Ascending aorta (tissue), 2 donors: Measurements from ENCODE around the gene KIN. TPM values are rescaled to one million over a fixed set of nuclear protein-coding genes. Genes with fewer than 3 reads are reported as not detected.
A peak's percentile ranks its signal among the peaks of the same experiment; 100 is the strongest.
"Not testable (repeated sequence)": the region's sequence is repeated elsewhere in the genome, so short reads cannot be mapped to it uniquely, and the experiment has no call there.

Experiments
- DNase-seq, 2 donors: peaks; one replicate each; pipeline ENCODE4 v3.0.0-alpha.2; 2019; ENCODE audit warnings: low spot score in 2 of 2
- H3K27ac ChIP-seq, 2 donors: fragments of 200-600 bp; sonication (generic); one replicate each; pipeline ENCODE4 v1.5.1; 2016 to 2017; ENCODE audit warnings: mild to moderate bottlenecking in 1 of 2
- H3K27me3 ChIP-seq: fragments of 200-600 bp; sonication (generic); one replicate; pipeline ENCODE4 v1.5.1; 2017
- H3K36me3 ChIP-seq, 2 donors: fragments of 200-600 bp; sonication (generic); one replicate each; pipeline ENCODE4 v1.5.1; 2016
- H3K4me1 ChIP-seq, 2 donors: fragments of 200-600 bp; sonication (generic); one replicate each; pipeline ENCODE4 v1.5.1; 2016 to 2017; ENCODE audit warnings: mild to moderate bottlenecking in 1 of 2
- H3K4me3 ChIP-seq, 2 donors: fragments of 200-600 bp; sonication (generic); one replicate each; pipeline ENCODE4 v1.5.1; 2016 to 2017; ENCODE audit warnings: mild to moderate bottlenecking in 1 of 2
- H3K9me3 ChIP-seq, 2 donors: fragments of 200-600 bp; sonication (generic); one replicate each; pipeline ENCODE4 v1.5.1; 2016
- CTCF ChIP-seq, 3 experiments: fragments of 200-600 bp in 2 of 3; fragments of 450-650 bp in 1 of 3; sonication (generic) in 2 of 3; IDR thresholded peaks; one replicate each; pipeline ENCODE4 v1.5.1; 2016 to 2019; ENCODE audit warnings: antibody characterized with exemption in 3 of 3, mild to moderate bottlenecking in 1 of 3, moderate library complexity in 1 of 3
- intact Hi-C: fragments of 100-400 bp; cut with DNase I; formaldehyde crosslinking; loops from one replicate; pipeline ENCODE4 v1.15.1; 2023
- total RNA-seq: library from RNA; depleted of rRNA; stranded (reverse); fragments of >200 nt; gene quantifications from one replicate; pipeline ENCODE4 v1.1.0, GENCODE V29; 2016

KIN gene
- total RNA-seq, 1 donor from 2014 or later = 8.1 TPM

- no peak for TF ChIP-seq CTCF (IDR thresholded peaks at IDR 0.05)
- peaks cover 0 to 2% of the 10 kb centered on the region in 2 donors for H3K36me3 ChIP-seq
- no peaks in the 10 kb centered on the region for H3K27me3 ChIP-seq
- H3K27ac ChIP-seq = peak overlapping the region; percentile 32 to 61
- intact Hi-C loops = loop anchor here (1.0 kb wide), 1 partner anchor 30 kb away; the partner anchor contains the start of gene ATP5F1C
- no peak for DNase-seq
- H3K4me3 ChIP-seq = peak overlapping the region; percentile 88
- peaks cover 0 to 13% of the 10 kb centered on the region in 2 donors for H3K4me1 ChIP-seq
- no peaks in the 10 kb centered on the region for H3K9me3 ChIP-seq
Measured at GRCh38 chr10:7817984-7818294, 30.1 kb upstream of the KIN start.

DNA sequence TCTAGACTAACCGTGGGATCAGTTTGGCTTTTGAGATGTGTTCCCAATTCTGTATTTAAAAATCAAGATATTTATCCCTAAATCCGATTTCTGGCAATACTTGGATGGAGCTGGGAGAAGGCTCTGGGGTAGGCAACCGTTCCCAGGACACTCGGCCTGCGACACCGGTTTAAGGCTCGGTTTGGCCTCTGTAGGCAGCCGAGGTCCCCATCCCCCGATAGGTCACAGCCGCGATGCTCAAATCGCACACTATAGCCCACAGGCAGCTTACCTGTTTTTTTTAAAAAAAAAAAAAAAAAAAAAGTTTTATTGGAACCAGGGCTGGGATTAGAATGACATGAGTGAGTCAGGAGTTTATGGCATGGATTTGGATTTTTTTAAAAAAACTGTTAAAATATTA, 29.8 kb upstream of the KIN start:
- Histone ChIP-seq H3K9me3 (no peaks in the 10 kb centered on the region), H3K36me3 (peaks cover 0 to 2% of the 10 kb centered on the region in 2 donors), H3K4me1 (peaks cover 0 to 13% of the 10 kb centered on the region in 2 donors), H3K27ac (no peak overlapping the region), H3K4me3 (peak overlapping the region; percentile 88), H3K27me3 (no peaks in the 10 kb centered on the region)
- no peak for TF ChIP-seq CTCF (IDR thresholded peaks at IDR 0.05)
- intact Hi-C loops = no loop called here
- no peak for DNase-seq

DNA sequence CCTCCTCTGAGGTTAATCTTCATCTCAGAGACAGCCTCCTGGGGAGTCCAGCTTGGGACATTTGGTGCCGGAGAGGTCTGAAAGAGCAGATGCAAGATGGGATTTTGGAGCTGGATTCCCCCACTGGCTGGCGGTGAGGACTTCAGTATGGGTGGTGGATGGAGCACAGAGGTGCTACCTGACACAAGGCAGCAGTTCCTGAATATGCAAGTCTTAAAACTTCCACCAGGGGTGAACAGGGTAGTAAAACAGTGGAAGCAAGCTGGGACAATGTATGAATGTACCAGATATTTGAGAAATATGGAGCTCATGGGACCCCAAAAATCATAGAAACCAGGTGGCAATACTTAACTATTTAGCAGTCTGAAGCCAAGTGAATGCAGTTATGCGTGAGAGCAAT, 25.7 kb upstream of the KIN start:
- H3K36me3 ChIP-seq = no peaks in the 10 kb centered on the region
- H3K4me3 ChIP-seq = no peak overlapping the region
- intact Hi-C loops = no loop called here
- no peaks in the 10 kb centered on the region for H3K9me3 ChIP-seq
- no peak overlapping the region for H3K27ac ChIP-seq
- no peaks in the 10 kb centered on the region for H3K27me3 ChIP-seq
- no peaks in the 10 kb centered on the region for H3K4me1 ChIP-seq
- no peak for TF ChIP-seq CTCF (IDR thresholded peaks at IDR 0.05)
- no peak for DNase-seq

DNA sequence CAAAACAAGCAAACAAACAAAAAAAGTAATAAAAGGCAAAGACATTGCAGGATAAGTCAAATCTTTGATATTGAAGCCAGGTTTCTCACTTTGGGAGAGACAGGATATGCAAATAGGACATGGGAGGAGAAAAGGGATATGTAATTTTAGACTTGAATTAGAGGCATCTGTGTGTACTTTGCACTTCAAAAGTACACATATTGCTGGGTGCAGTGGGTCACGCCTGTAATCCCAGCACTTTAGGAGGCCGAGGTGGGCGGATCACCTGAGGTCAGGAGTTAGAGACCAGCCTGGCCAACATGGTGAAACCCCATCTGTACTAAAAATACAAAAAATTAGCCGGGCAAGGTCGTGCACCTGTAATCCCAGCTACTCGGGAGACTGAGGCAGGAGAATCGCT, 23.9 kb upstream of the KIN start:
- intact Hi-C loops, H3K9me3 ChIP-seq, H3K27ac ChIP-seq, H3K4me1 ChIP-seq, DNase-seq, H3K27me3 ChIP-seq, H3K4me3 ChIP-seq: not testable (repeated sequence)
- H3K36me3 ChIP-seq = peaks cover 13 to 14% of the 10 kb centered on the region in 2 donors

DNA sequence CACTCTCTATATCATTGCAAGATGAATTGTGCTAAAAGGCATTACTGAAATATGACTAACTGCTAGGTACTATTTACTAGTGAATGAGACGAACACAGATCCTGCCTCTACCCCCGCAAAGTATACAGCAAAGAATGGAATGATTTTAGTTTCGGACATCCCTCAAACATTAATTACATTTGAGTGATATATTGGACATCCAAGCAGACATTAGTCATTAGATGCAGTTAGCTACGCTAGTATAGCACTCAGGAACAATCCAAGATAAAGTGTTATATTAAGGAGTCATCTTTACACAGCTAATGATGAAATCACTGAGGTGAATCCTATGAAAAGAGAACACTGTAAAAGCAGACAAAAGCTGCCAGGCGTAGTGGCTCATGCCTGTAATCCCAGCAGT, 23.2 kb upstream of the KIN start:
- DNase-seq = no peak
- Histone ChIP-seq H3K27ac (no peak overlapping the region), H3K36me3 (peaks cover 13 to 18% of the 10 kb centered on the region in 2 donors), H3K4me1 (no peaks in the 10 kb centered on the region), H3K9me3 (no peaks in the 10 kb centered on the region), H3K27me3 (no peaks in the 10 kb centered on the region), H3K4me3 (no peak overlapping the region)
- intact Hi-C loops = no loop called here
- no peak for TF ChIP-seq CTCF (IDR thresholded peaks at IDR 0.05)

GRCh38 chr10:7810443-7810842, 22.6 kb upstream of the KIN start:
- H3K4me1 ChIP-seq = no peaks in the 10 kb centered on the region
- H3K36me3 ChIP-seq = peaks cover 16 to 22% of the 10 kb centered on the region in 2 donors
- no peak overlapping the region for H3K4me3 ChIP-seq
- no peaks in the 10 kb centered on the region for H3K9me3 ChIP-seq
- H3K27me3 ChIP-seq = no peaks in the 10 kb centered on the region
- TF ChIP-seq CTCF (IDR thresholded peaks at IDR 0.05) = no peak
- no peak for DNase-seq
- intact Hi-C loops = no loop called here
- H3K27ac ChIP-seq = no peak overlapping the region
